A549 (cell line): Measurements from ENCODE around the gene PLD4.

Experiments
- CHD2 ChIP-seq: fragments of 150-350 bp; IDR thresholded peaks from 2 replicates; pipeline ENCODE4 v1.6.1; 2014; ENCODE audit warnings: low read length; ENCODE audit not compliant: partially characterized antibody
- CTCF ChIP-seq: fragments of >200 bp; sonication (Bioruptor Twin); formaldehyde crosslinking; IDR thresholded peaks from 3 replicates; pipeline ENCODE4 v1.5.1; 2016
- EHMT2 ChIP-seq: fragments of 200-600 bp; sonication (generic); IDR thresholded peaks from 2 replicates; pipeline ENCODE4 v1.6.1; 2016; ENCODE audit warnings: antibody characterized with exemption, low read depth, mild to moderate bottlenecking, moderate library complexity
- EP300 ChIP-seq, 2 experiments: fragments of >200 bp; sonication (Bioruptor Twin); formaldehyde crosslinking; IDR thresholded peaks; 2 replicates in 1 of 2; 3 replicates in 1 of 2; pipeline ENCODE4 v1.6.1; 2016 to 2017
- ESRRA ChIP-seq: fragments of 150-350 bp; IDR thresholded peaks from 2 replicates; pipeline ENCODE4 v1.6.1; 2014; ENCODE audit warnings: mild to moderate bottlenecking, low read length, borderline replicate concordance
- FOSL2 ChIP-seq, 2 experiments: fragments of 450-650 bp in 1 of 2; fragments of >200 bp in 1 of 2; sonication (Bioruptor Twin) in 1 of 2; formaldehyde crosslinking; IDR thresholded peaks; 2 replicates each; pipeline versions ENCODE4 v1.5.0 to v1.6.1; 2016 to 2020; ENCODE audit warnings: mild to moderate bottlenecking in 1 of 2, moderate library complexity in 1 of 2
- HDAC2 ChIP-seq: fragments of 200-600 bp; sonication (generic); IDR thresholded peaks from 2 replicates; pipeline ENCODE4 v1.6.1; 2016
- HOXA7 ChIP-seq: fragments of 250-450 bp; sonication (Bioruptor Pico); IDR thresholded peaks from 2 replicates; pipeline ENCODE4 v1.5.0; 2020; ENCODE audit warnings: mild to moderate bottlenecking, moderate library complexity
- HOXB13 ChIP-seq: fragments of 250-450 bp; sonication (Bioruptor Pico); IDR thresholded peaks from 2 replicates; pipeline ENCODE4 v1.5.0; 2020; ENCODE audit warnings: low read depth, mild to moderate bottlenecking, moderate library complexity
- MYC ChIP-seq: IDR thresholded peaks from 2 replicates; pipeline ENCODE4 v1.6.1; 2012; ENCODE audit warnings: mild to moderate bottlenecking, inconsistent platforms, low read length, improper control_type of control experiment, borderline replicate concordance
- NR3C1 ChIP-seq: fragments of >200 bp; sonication (Bioruptor Twin); formaldehyde crosslinking; IDR thresholded peaks from 3 replicates; pipeline ENCODE4 v1.6.1; 2017
- POLR2A ChIP-seq: IDR thresholded peaks from 2 replicates; pipeline ENCODE4 v1.6.1; 2012; ENCODE audit warnings: mild to moderate bottlenecking, low read length
- RCOR1 ChIP-seq: fragments of 150-350 bp; IDR thresholded peaks from 2 replicates; pipeline ENCODE4 v1.6.1; 2014; ENCODE audit warnings: antibody characterized with exemption, low read length, low read depth
- USF2 ChIP-seq: fragments of 450-650 bp; IDR thresholded peaks from 2 replicates; pipeline ENCODE4 v1.6.1; 2014; ENCODE audit warnings: antibody characterized with exemption

GRCh38 chr14:104893435-104894207, 31.1 kb upstream of the PLD4 start:
- TF ChIP-seq FOSL2 (IDR thresholded peaks at IDR 0.05) = no peak
- no peak for TF ChIP-seq FOSL2 (CRISPR knock-in tag; IDR thresholded peaks at IDR 0.05)
- no peak for TF ChIP-seq HDAC2
- TF ChIP-seq NR3C1 = no peak
- TF ChIP-seq CTCF = no peak
- no peak for TF ChIP-seq HOXA7 (CRISPR knock-in tag)
- TF ChIP-seq EP300 (IDR thresholded peaks at IDR 0.05) = no peak
- no peak for TF ChIP-seq RCOR1
- TF ChIP-seq CHD2 = no peak
- no peak for TF ChIP-seq HOXB13 (CRISPR knock-in tag)
- TF ChIP-seq POLR2A = no peak
- TF ChIP-seq ESRRA = no peak
- TF ChIP-seq MYC = no peak
- TF ChIP-seq EHMT2 = no peak
- no peak for TF ChIP-seq USF2
